Activated CD8-positive, alpha-beta memory T cell treated with anti-CD3 and anti-CD28 coated beads for 48 hours (primary cell): Measurements from ENCODE around the gene FRAT2.
"Not testable (repeated sequence)": the region's sequence is repeated elsewhere in the genome, so short reads cannot be mapped to it uniquely, and the experiment has no call there.

Source experiments
- DNase-seq, 3 experiments: peaks; one replicate each; pipeline ENCODE4 v3.0.0-alpha.2; 2020; ENCODE audit warnings: low read depth in 2 of 3, low spot score in 2 of 3

Gene FRAT2

GRCh38 chr10:97356918-97357317, 22.4 kb upstream of the FRAT2 start:
- no peak for DNase-seq

GRCh38 chr10:97356318-97356914, 21.9 kb upstream of the FRAT2 start:
- DNase-seq: no peak

GRCh38 chr10:97355571-97355975, 21.0 kb upstream of the FRAT2 start:
- no peak for DNase-seq

- no peak for DNase-seq
These were observed 19.4 kb upstream of the FRAT2 start for GRCh38 chr10:97353945-97354344.

- DNase-seq: no peak
These were observed 15.4 kb upstream of the FRAT2 start for GRCh38 chr10:97349752-97350513.

GRCh38 chr10:97347317-97347716, 12.8 kb upstream of the FRAT2 start:
- DNase-seq: no peak

GRCh38 chr10:97343664-97344063, 9.1 kb upstream of the FRAT2 start:
- not testable (repeated sequence) for DNase-seq

- DNase-seq: no peak
These were observed 6.9 kb upstream of the FRAT2 start for GRCh38 chr10:97341416-97341815.

GRCh38 chr10:97338041-97338440, 3.5 kb upstream of the FRAT2 start:
- no peak for DNase-seq

GRCh38 chr10:97336942-97337831, 2.7 kb upstream of the FRAT2 start:
- DNase-seq: no peak

GRCh38 chr10:97336446-97336845, 1.9 kb upstream of the FRAT2 start:
- no peak for DNase-seq

- DNase-seq: no peak
These were observed 1.5 kb upstream of the FRAT2 start for GRCh38 chr10:97336006-97336405.

- DNase-seq: no peak
These were observed 675 bp upstream of the FRAT2 start for GRCh38 chr10:97335188-97335619.

- DNase-seq: peak in 1 of 3 experiments; percentile 20
These were observed 744 bp downstream of the FRAT2 start for GRCh38 chr10:97333601-97334369.

- no peak for DNase-seq
These were observed 1.3 kb downstream of the FRAT2 start for GRCh38 chr10:97333351-97333600.

- DNase-seq: no peak
These were observed 1.8 kb downstream of the FRAT2 start for GRCh38 chr10:97332591-97333350.

GRCh38 chr10:97331153-97331703, 3.3 kb downstream of the FRAT2 start:
- no peak for DNase-seq

GRCh38 chr10:97329766-97330165, 4.8 kb downstream of the FRAT2 start:
- no peak for DNase-seq

GRCh38 chr10:97328646-97329453, 5.7 kb downstream of the FRAT2 start:
- no peak for DNase-seq
